ENCODE results near the gene RTN4.

RTN4 gene

GRCh38 chr2:54963476-54963875 is 86.8 kb downstream of the RTN4 start:
- no peaks in the 10 kb centered on the region for H3K4me1 ChIP-seq
- H3K27me3 ChIP-seq (ENCODE audit: low read depth) = no peaks in the 10 kb centered on the region
- no peaks in the 10 kb centered on the region for H3K36me3 ChIP-seq (replicated peaks)
- H3K9me3 ChIP-seq = no peaks in the 10 kb centered on the region
- DNase-seq (ENCODE audit: low spot score in 2 of 2) = no peak
- in situ Hi-C loops (cut with MboI; ENCODE audit: low sequenced_read_pairs) = no loop called here
- H3K4me3 ChIP-seq = no peak overlapping the region

- in situ Hi-C loops (cut with MboI; ENCODE audit: low sequenced_read_pairs) = no loop called here
- no peaks in the 10 kb centered on the region for H3K36me3 ChIP-seq (replicated peaks)
These were observed 87.3 kb downstream of the RTN4 start for GRCh38 chr2:54962935-54963440.

DNA sequence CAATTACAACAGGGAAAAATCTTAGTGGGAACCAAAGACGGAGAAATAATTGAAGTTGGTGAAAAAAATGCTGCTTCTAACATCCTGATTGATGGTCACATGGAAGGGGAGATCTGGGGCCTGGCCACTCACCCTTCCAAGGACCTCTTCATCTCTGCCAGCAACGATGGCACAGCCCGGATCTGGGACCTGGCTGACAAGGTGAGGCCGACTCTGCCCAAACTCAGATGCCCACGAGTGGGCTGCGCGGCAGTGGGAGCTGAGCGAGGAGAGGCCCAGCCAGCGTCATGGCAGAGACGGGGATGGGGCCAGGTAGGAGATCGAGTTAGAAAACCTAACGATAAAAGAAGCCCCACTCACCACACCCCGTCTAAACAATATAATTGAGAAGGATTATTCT is 87.7 kb downstream of the RTN4 start:
- DNase-seq (ENCODE audit: low spot score in 2 of 2) = no peak
- in situ Hi-C loops (cut with MboI; ENCODE audit: low sequenced_read_pairs) = no loop called here

More at GRCh38 chr2:54962935-54963440, 87.3 kb downstream of the RTN4 start:
- H3K4me1 ChIP-seq = no peaks in the 10 kb centered on the region
- H3K4me3 ChIP-seq = no peak overlapping the region
- H3K27me3 ChIP-seq (ENCODE audit: low read depth) = no peaks in the 10 kb centered on the region
- DNase-seq (ENCODE audit: low spot score in 2 of 2) = no peak
- H3K9me3 ChIP-seq = no peaks in the 10 kb centered on the region

GRCh38 chr2:54960164-54960563 is 90.1 kb downstream of the RTN4 start:
- Histone ChIP-seq H3K4me3 (no peak overlapping the region), H3K9me3 (no peaks in the 10 kb centered on the region), H3K27me3 (ENCODE audit: low read depth) (no peaks in the 10 kb centered on the region), H3K4me1 (no peaks in the 10 kb centered on the region), H3K36me3 (replicated peaks) (no peaks in the 10 kb centered on the region)
- no peak for DNase-seq (ENCODE audit: low spot score in 2 of 2)
- in situ Hi-C loops (cut with MboI; ENCODE audit: low sequenced_read_pairs) = no loop called here

More for the DNA sequence above, 87.7 kb downstream of the RTN4 start:
- no peaks in the 10 kb centered on the region for H3K27me3 ChIP-seq (ENCODE audit: low read depth)
- no peaks in the 10 kb centered on the region for H3K9me3 ChIP-seq
- H3K36me3 ChIP-seq (replicated peaks) = no peaks in the 10 kb centered on the region
- no peaks in the 10 kb centered on the region for H3K4me1 ChIP-seq
- H3K4me3 ChIP-seq = no peak overlapping the region

GRCh38 chr2:54958717-54959371 is 91.4 kb downstream of the RTN4 start:
- no peaks in the 10 kb centered on the region for H3K4me1 ChIP-seq
- DNase-seq (ENCODE audit: low spot score in 2 of 2) = no peak
- no peaks in the 10 kb centered on the region for H3K36me3 ChIP-seq (replicated peaks)
- no peaks in the 10 kb centered on the region for H3K27me3 ChIP-seq (ENCODE audit: low read depth)
- in situ Hi-C loops (cut with MboI; ENCODE audit: low sequenced_read_pairs) = no loop called here
- H3K9me3 ChIP-seq = no peaks in the 10 kb centered on the region
- H3K4me3 ChIP-seq = no peak overlapping the region

GRCh38 chr2:54957321-54957999 is 92.8 kb downstream of the RTN4 start:
- H3K4me3 ChIP-seq = no peak overlapping the region
- no peak for DNase-seq (ENCODE audit: low spot score in 2 of 2)
- H3K27me3 ChIP-seq (ENCODE audit: low read depth) = no peaks in the 10 kb centered on the region
- H3K9me3 ChIP-seq = no peaks in the 10 kb centered on the region
- no peaks in the 10 kb centered on the region for H3K36me3 ChIP-seq (replicated peaks)
- in situ Hi-C loops (cut with MboI; ENCODE audit: low sequenced_read_pairs) = no loop called here
- no peaks in the 10 kb centered on the region for H3K4me1 ChIP-seq

- Histone ChIP-seq H3K4me3 (no peak overlapping the region), H3K4me1 (no peaks in the 10 kb centered on the region), H3K27me3 (ENCODE audit: low read depth) (no peaks in the 10 kb centered on the region), H3K9me3 (no peaks in the 10 kb centered on the region), H3K36me3 (replicated peaks) (no peaks in the 10 kb centered on the region)
- DNase-seq (ENCODE audit: low spot score in 2 of 2) = no peak
- in situ Hi-C loops (cut with MboI; ENCODE audit: low sequenced_read_pairs) = no loop called here
These were observed 94.1 kb downstream of the RTN4 start for GRCh38 chr2:54956111-54956627.

DNA sequence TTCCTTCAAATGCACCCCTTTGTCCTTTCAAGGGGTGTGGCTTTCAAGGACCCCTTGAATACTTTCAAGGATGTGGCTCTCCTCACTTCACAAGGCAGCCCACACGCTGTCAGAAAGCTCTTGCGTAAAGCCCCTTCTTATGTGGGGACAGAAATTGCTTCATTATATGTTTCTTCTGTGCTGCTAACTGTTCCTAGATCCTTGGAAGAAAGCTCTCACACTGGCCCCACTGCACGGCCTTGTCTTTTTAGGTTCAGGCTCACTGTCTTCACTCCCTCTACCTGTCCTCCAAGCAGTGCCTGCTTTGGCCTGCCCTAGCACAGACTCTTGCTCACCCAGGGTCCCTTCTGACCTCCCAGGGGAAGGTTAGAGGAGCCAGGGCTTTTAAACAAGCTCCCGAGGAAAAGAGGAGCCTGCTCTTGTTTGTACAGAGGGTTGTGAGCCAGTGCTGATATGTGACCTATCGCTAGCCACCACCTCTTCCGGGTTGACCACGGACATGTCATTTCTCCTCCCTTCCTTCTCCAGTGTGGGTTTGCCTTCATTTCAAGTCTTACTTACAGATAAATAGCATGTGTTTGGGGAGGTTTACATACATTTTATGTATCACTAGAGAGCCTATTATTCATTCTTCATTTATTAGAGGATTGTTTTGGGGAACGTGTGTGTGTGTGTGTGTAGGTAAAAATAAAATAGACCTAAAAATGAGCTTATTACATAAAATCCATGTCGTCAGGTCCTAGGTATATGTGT is 94.7 kb downstream of the RTN4 start:
- no peaks in the 10 kb centered on the region for H3K4me1 ChIP-seq
- H3K36me3 ChIP-seq (replicated peaks) = no peaks in the 10 kb centered on the region
- H3K27me3 ChIP-seq (ENCODE audit: low read depth) = no peaks in the 10 kb centered on the region
- no peaks in the 10 kb centered on the region for H3K9me3 ChIP-seq
- no peak for DNase-seq (ENCODE audit: low spot score in 2 of 2)
- H3K4me3 ChIP-seq = no peak overlapping the region
- in situ Hi-C loops (cut with MboI; ENCODE audit: low sequenced_read_pairs) = no loop called here

DNA sequence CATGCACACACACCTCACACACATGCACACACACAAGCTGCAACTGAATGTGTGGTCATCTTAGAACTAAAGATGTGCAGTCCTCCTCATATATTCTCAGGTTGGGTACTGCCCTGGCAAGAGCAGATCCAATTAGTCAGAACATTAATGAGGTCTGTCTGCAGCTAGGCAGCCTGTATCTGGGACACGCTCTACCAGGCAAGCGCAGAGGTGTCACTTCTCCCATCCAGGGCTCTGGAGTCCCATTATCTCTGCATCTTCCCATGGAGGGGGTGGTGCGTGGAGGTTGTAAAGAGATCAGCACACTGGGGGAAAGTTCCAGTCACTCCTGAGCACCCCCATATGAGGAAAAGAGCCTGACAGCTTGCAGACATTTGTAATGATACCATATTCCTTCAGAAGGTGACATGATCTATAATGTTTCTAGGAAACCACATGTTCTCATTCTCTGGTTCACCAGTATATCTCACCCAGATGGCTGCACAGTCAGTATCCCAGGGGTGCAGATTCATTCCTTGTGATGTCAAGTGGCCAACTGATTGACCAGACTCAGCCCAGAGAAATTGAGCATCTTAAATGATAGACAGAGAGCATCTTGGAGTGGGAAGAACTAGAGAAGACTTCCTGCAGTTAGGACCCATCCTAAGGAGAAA is 95.4 kb downstream of the RTN4 start:
- Histone ChIP-seq H3K4me3 (no peak overlapping the region), H3K27me3 (ENCODE audit: low read depth) (no peaks in the 10 kb centered on the region), H3K4me1 (no peaks in the 10 kb centered on the region), H3K9me3 (no peaks in the 10 kb centered on the region), H3K36me3 (replicated peaks) (no peaks in the 10 kb centered on the region)
- in situ Hi-C loops (cut with MboI; ENCODE audit: low sequenced_read_pairs) = no loop called here
- no peak for DNase-seq (ENCODE audit: low spot score in 2 of 2)

DNA sequence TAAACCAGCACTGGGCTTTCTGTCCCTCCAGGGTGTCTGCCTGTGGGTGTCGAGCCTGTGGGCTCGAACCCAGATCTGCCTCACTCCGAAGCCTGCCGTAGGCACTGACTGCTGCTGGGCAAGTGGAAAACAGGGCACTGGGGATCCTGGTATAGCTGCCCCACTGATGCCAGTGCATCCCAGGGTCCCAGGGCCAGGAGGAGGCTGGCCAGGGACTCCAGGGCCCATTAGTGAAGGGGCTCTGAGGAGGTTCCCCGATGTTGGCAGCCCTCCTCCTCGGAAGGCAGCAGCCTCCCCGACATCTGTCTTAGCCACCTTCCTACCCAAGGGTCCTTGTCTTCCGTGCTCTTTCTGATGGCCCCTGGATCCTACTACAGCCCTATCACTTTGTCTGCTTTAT is 96.1 kb downstream of the RTN4 start:
- Histone ChIP-seq H3K36me3 (replicated peaks) (no peaks in the 10 kb centered on the region), H3K9me3 (no peaks in the 10 kb centered on the region), H3K4me1 (no peaks in the 10 kb centered on the region), H3K4me3 (no peak overlapping the region), H3K27me3 (ENCODE audit: low read depth) (no peaks in the 10 kb centered on the region)
- no peak for DNase-seq (ENCODE audit: low spot score in 2 of 2)
- in situ Hi-C loops (cut with MboI; ENCODE audit: low sequenced_read_pairs) = no loop called here

- Histone ChIP-seq H3K27me3 (ENCODE audit: low read depth) (no peaks in the 10 kb centered on the region), H3K36me3 (replicated peaks) (no peaks in the 10 kb centered on the region), H3K9me3 (no peaks in the 10 kb centered on the region), H3K4me1 (peaks cover 2% of the 10 kb centered on the region), H3K4me3 (no peak overlapping the region)
- no peak for DNase-seq (ENCODE audit: low spot score in 2 of 2)
- in situ Hi-C loops (cut with MboI; ENCODE audit: low sequenced_read_pairs) = no loop called here
These were observed 97.2 kb downstream of the RTN4 start for GRCh38 chr2:54952978-54953456.

GRCh38 chr2:54952425-54952824 is 97.8 kb downstream of the RTN4 start:
- no peaks in the 10 kb centered on the region for H3K9me3 ChIP-seq
- in situ Hi-C loops (cut with MboI; ENCODE audit: low sequenced_read_pairs) = no loop called here
- DNase-seq (ENCODE audit: low spot score in 2 of 2) = no peak

DNA sequence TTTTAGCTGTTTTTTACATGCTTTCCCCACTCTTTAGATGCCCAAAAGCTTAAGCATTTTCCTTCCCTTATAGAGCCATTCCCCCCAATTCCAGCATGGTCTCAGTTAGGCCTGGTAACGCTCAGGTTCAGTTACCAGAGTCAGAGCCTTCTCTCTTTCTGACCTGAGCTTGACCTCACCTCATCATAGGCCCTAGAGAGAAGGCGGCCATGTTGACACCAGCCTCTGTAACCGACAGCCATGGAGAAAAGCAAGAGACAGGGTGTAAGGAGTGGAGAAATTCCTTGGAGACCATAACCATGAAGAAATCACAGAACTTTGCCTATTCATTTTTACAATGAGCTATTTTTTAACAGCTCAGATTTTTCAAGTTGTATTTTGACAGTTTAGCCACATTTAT is 99.4 kb downstream of the RTN4 start:
- H3K36me3 ChIP-seq (replicated peaks) = no peaks in the 10 kb centered on the region
- no peak overlapping the region for H3K4me3 ChIP-seq
- in situ Hi-C loops (cut with MboI; ENCODE audit: low sequenced_read_pairs) = no loop called here
- H3K4me1 ChIP-seq = peaks cover 10% of the 10 kb centered on the region
- no peaks in the 10 kb centered on the region for H3K9me3 ChIP-seq
- no peaks in the 10 kb centered on the region for H3K27me3 ChIP-seq (ENCODE audit: low read depth)
- DNase-seq (ENCODE audit: low spot score in 2 of 2) = no peak

More at GRCh38 chr2:54952425-54952824, 97.8 kb downstream of the RTN4 start:
- Histone ChIP-seq H3K4me3 (no peak overlapping the region), H3K4me1 (peaks cover 6% of the 10 kb centered on the region), H3K36me3 (replicated peaks) (no peaks in the 10 kb centered on the region), H3K27me3 (ENCODE audit: low read depth) (no peaks in the 10 kb centered on the region)
